ENCODE measurements around the gene DYSF. TPM values are rescaled to one million over a fixed set of nuclear protein-coding genes. Genes with fewer than 3 reads are reported as not detected.
"Not testable (repeated sequence)": the region's sequence is repeated elsewhere in the genome, so short reads cannot be mapped to it uniquely, and the experiment has no call there.

Gene DYSF
- polyA plus RNA-seq, 4 donors = 15.0 to 18.1 (median 16.3) TPM

GRCh38 chr2:71469403-71470398, 16.3 kb downstream of the DYSF start:
- DNase-seq (ENCODE audit: low read depth in 4 of 4, low spot score in 2 of 4) = no peak

DNA sequence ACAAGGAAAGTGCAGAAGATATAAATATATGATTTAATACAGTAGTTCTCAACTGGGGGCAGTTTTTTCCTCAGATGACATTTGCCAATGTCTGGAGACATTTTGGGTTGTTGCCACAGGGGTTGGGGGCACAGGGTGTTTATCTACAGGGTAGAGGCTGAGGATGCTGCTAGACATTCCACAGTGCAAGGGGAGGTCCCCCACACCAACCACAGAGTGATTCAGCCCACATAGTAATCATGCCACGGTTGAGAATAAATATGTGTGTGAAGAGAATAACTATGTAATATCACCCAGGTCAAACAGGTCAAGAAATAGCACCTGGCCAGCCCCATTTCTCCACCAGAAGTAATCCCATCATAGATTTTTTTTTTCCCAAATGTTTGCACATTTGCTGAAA, 17.9 kb downstream of the DYSF start:
- no peak for DNase-seq (ENCODE audit: low read depth in 4 of 4, low spot score in 2 of 4)

- DNase-seq (ENCODE audit: low read depth in 4 of 4, low spot score in 2 of 4) = no peak
Measured at GRCh38 chr2:71472019-71472418, 18.7 kb downstream of the DYSF start.

- no peak for DNase-seq (ENCODE audit: low read depth in 4 of 4, low spot score in 2 of 4)
Measured at GRCh38 chr2:71473346-71474031, 20.1 kb downstream of the DYSF start.

- DNase-seq (ENCODE audit: low read depth in 4 of 4, low spot score in 2 of 4) = no peak
Measured at GRCh38 chr2:71474116-71474743, 20.9 kb downstream of the DYSF start.

DNA sequence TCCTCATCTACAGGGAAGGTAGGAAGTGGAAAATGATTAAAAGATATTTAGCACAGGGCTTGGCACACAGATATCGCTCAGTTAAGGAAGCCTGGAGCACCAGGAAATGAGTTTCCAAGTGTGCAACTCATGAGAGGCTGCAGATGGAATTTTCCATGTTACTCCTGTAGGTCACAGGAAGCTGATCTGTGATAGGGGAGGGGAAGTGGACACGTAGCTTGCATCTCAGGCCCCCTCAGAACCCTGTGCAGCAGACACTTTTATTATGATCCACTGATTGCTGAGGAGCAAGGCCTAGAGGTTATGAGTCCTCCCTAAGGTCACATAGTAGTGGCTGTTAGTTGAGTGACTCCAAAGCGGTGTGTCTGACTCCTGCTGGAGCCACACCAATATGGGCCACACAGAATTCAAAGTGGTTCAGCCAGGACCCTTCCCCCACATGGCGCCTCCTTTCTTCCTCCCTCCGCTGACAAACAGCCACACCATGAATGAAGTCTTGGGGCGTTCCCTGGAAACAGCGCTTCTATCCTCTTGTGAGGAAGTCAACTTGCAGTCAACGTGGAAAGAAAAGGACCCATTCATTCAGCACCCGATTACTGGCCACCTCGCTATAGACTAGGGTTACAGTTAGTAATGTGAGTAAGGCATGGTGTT, 21.5 kb downstream of the DYSF start:
- no peak for DNase-seq (ENCODE audit: low read depth in 4 of 4, low spot score in 2 of 4)

- DNase-seq (ENCODE audit: low read depth in 4 of 4, low spot score in 2 of 4) = no peak
Measured at GRCh38 chr2:71476495-71476894, 23.1 kb downstream of the DYSF start.

DNA sequence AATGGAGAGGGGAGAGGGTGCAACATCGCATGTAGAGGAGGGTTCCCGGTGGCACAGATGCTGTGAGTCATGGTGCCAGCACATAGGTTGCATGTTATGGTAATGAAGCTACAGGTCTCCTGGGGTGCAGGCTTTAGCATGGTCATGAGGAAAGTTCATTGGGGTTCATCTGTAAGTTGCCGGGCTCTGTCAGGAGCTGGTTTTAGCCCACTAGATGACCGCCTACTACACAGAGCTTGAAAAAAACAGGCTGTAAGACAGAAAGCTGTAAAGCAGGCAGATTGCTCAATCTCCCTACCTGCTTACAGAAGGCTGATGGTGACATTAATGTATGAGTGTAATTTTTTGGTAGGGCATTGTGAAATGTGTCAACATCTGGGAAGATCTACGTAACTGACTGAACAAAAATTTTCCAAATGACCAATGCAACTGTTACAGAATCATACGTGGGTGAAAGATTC, 23.9 kb downstream of the DYSF start:
- no peak for DNase-seq (ENCODE audit: low read depth in 4 of 4, low spot score in 2 of 4)

- DNase-seq (ENCODE audit: low read depth in 4 of 4, low spot score in 2 of 4) = no peak
Measured at GRCh38 chr2:71478806-71479205, 25.4 kb downstream of the DYSF start.

DNA sequence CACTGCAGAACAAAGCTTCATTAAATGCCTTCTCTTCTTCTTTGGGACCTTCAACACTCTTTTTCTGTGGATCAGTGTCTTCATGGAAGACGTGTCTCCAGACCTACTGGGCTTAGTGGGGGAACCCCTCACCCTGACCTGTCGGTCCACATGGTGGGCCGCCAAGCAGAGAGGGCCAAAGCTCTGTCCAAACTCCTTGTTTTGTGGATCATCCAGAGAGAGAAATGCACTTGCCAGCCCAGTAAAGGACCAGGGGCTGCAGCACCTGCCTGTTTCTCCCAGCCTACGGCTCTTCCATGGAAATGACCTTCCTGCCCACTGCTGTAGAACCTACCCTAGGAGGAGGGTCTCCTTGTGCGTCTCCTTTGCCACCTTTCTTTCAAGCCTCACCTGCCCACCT, 25.9 kb downstream of the DYSF start:
- DNase-seq (ENCODE audit: low read depth in 4 of 4, low spot score in 2 of 4) = no peak

GRCh38 chr2:71481111-71481510, 27.8 kb downstream of the DYSF start:
- DNase-seq (ENCODE audit: low read depth in 4 of 4, low spot score in 2 of 4) = no peak

- no peak for DNase-seq (ENCODE audit: low read depth in 4 of 4, low spot score in 2 of 4)
Measured at GRCh38 chr2:71482055-71482454, 28.7 kb downstream of the DYSF start.

DNA sequence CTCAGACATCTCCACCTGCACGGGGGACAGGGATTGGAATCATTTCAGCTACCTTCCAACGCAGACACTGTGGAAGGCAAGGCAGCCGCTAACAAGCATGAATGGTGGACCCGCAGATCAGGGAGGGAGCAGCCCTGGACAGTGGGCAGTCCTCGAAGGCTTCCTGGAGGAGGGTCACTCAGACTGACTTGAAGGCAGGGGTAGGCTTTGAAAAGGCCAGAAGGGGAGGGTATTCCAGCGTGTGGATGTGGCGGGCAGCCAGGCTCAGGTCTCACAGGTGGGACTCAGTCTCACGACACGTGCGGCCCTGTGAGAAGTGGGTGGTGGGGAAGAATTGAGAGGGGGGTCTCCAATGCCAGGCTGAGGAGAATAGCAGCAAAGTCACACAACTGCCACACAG, 29.9 kb downstream of the DYSF start:
- DNase-seq (ENCODE audit: low read depth in 4 of 4, low spot score in 2 of 4) = no peak

DNA sequence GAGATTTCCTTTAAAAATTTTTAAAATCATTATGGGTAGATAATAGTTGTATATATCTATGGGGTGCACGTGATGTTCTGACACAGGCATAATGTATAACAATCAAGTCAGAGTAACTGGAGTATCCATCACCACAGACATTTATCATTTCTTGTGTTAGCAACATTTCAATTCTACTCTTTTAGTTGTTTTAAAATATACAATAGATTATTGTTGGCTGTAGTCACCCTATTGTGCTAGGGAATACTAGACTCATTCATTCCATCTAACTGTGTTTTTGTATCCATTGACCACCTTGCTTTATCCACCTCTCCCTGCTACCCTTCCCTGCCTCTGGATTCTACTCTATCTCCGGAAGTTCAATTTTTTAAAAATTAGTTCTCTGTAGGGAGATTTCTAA, 31.0 kb downstream of the DYSF start:
- DNase-seq (ENCODE audit: low read depth in 4 of 4, low spot score in 2 of 4) = no peak

DNA sequence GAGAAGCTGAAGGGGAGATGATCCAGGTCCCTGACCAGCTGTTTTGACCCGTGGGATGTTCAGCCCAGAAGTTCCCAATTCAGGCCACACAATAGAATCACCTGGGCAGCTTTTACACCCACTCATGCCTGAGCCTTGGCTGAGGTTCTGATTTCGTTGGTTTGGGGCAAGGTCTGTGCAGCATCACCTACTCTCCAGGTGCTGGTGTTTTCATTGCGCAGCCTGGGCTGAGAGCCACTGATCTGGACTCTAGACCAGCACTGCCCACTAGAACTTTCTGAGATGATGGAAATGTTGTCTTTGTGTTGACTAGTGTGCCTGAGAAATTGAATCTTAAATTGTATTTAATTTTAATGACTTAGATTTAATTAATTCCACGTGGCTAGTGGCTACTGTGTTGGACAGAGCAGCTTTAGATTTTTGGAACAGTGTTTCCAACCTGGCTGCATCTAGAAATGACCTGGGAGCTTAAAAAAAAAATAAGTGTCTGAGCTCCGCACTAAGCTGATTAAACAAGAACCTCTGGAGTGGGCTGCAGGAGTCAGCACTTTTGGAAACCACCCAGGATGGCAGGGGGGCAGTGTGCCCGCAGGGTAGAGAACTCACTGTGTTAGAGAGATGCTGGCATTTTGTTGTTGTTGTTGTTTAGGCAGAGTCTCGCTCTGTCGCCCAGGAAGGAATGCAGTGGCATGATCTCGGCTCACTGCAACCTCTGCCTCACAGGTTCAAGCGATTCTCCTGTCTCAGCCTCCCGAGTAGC, 33.7 kb downstream of the DYSF start:
- no peak for DNase-seq (ENCODE audit: low read depth in 4 of 4, low spot score in 2 of 4)

DNA sequence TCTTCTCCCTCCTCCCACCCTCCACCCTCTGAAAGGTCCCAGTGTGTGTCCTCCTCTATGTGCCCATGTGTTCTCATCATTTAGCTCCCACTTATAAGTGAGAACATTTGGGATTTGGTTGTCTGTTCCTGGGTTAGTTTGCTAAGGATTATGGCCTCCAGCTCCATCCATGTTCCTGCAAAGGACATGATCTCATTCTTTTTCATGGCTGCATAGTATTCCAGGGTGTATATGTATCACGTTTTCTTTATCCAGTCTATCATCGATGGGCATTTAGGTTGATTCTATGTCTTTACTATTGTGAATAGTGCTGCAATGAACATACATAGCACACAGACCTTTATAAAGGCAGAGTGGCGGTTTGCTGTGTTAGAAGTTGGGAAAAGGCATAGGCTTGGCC, 38.2 kb downstream of the DYSF start:
- DNase-seq (ENCODE audit: low read depth in 4 of 4, low spot score in 2 of 4) = not testable (repeated sequence)

DNA sequence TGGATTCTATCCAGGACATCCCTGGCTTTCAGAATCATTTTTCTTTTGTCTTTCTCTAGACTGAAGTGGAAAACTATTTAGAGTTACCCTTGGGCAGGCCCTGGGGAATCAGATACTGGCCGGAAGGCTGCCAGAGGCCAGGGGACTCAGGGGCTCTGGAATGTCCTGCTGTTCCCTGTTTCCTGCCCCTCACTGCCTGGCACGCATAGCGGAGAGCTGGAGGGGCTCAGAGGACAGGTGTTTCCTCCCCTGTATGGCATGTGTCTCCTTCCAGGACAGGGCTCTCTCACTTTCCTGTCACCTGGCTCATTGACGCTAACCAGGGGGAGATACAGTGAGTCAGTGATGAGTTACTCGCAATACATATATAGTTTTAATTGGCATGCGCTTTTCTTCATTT, 38.8 kb downstream of the DYSF start:
- no peak for DNase-seq (ENCODE audit: low read depth in 4 of 4, low spot score in 2 of 4)

DNA sequence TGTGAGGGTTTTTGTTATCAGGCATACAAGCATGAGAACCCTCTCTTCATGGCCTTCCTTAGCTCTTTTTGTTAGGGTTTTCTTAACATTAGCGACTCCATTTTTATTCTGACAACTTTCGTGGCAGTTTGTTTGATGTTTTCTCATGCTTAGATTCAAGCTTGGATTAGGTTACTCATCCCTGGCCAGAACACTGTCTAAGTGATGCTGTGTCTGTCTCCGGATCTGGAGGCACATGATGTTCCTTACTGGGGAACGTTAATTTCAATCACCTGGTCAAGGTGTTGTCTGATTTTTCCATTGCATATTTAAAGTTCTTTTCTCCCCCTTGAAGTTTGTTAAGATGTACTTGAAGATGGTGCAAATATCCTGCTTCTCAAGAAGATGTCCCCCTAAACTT, 40.7 kb downstream of the DYSF start:
- DNase-seq (ENCODE audit: low read depth in 4 of 4, low spot score in 2 of 4) = no peak

GRCh38 chr2:71494523-71495155, 41.3 kb downstream of the DYSF start:
- DNase-seq (ENCODE audit: low read depth in 4 of 4, low spot score in 2 of 4) = no peak
